Effector CD4-positive, alpha-beta T cell (primary cell): ENCODE results near the gene ACD.

ENCODE experiments used
- DNase-seq: peaks from one replicate; pipeline ENCODE4 v3.0.0-alpha.2; 2020

The ACD gene

GRCh38 chr16:67645397-67646121, 14.5 kb downstream of the ACD start:
- DNase-seq = no peak

GRCh38 chr16:67644038-67644437, 16.0 kb downstream of the ACD start:
- DNase-seq = no peak

- no peak for DNase-seq
Observed at GRCh38 chr16:67641779-67642708, 18.0 kb downstream of the ACD start.

GRCh38 chr16:67637625-67638024, 22.4 kb downstream of the ACD start:
- DNase-seq = no peak

- DNase-seq = no peak
Observed at GRCh38 chr16:67636713-67637112, 23.3 kb downstream of the ACD start.

GRCh38 chr16:67632415-67633172, 27.5 kb downstream of the ACD start:
- no peak for DNase-seq

- DNase-seq = no peak
Observed at GRCh38 chr16:67628216-67628615, 31.8 kb downstream of the ACD start.

GRCh38 chr16:67613808-67614207, 46.3 kb downstream of the ACD start:
- no peak for DNase-seq

GRCh38 chr16:67608364-67608763, 51.7 kb downstream of the ACD start:
- no peak for DNase-seq
